ENCODE data around the gene ERO1A.

- TF ChIP-seq CTCF (conservative IDR thresholded peaks at IDR 0.05) (no peak), EZH2 (IDR thresholded peaks at IDR 0.05; ENCODE audit: low read depth) (no peak)
Observed at GRCh38 chr14:52701223-52701622, 5.9 kb upstream of the ERO1A start.
